CD4-positive, alpha-beta memory T cell (primary cell): ENCODE measurements around the gene ARID5B. TPM values are rescaled to one million over a fixed set of nuclear protein-coding genes. Genes with fewer than 3 reads are reported as not detected.
A peak's percentile ranks its signal among the peaks of the same experiment; 100 is the strongest.

Source experiments
- CTCF ChIA-PET: fragments of 350-600 bp; sonication (Branson Sonifier 250); formaldehyde crosslinking; loops from one replicate; lab custom pipeline; 2021; ENCODE audit warnings: inconsistent platforms; ENCODE audit not compliant: partially characterized antibody; lab: Charles Lee
- POLR2A ChIA-PET: fragments of 350-600 bp; sonication (Branson Sonifier 250); formaldehyde crosslinking; loops from one replicate; lab custom pipeline; 2021; ENCODE audit not compliant: partially characterized antibody; lab: Charles Lee
- DNase-seq, 5 donors: peaks; one replicate each; pipeline versions ENCODE4 v3.0.0 to v3.0.0-alpha.2; 2020 to 2022; ENCODE audit warnings: mixed read lengths in 1 of 5
- H3K27ac ChIP-seq: one replicate; pipeline ENCODE4 v1.7.0; 2013; ENCODE audit warnings: low read depth, low read length
- H3K27me3 ChIP-seq: 2 replicates; pipeline ENCODE4 v1.7.0; 2013; ENCODE audit warnings: mild to moderate bottlenecking, low read length, moderate library complexity; ENCODE audit not compliant: insufficient read depth
- H3K36me3 ChIP-seq: 2 replicates; pipeline ENCODE4 v1.7.0; 2013; ENCODE audit warnings: mild to moderate bottlenecking, low read length, moderate library complexity; ENCODE audit not compliant: insufficient read depth
- H3K4me1 ChIP-seq: 2 replicates; pipeline ENCODE4 v1.7.0; 2013; ENCODE audit warnings: mild to moderate bottlenecking, low read length, moderate library complexity; ENCODE audit not compliant: insufficient read depth
- H3K4me3 ChIP-seq, 2 donors: one replicate each; pipeline ENCODE4 v1.7.0; 2013; ENCODE audit warnings: low read length in 2 of 2, mild to moderate bottlenecking in 1 of 2
- H3K9me3 ChIP-seq, 2 donors: one replicate each; pipeline ENCODE4 v1.7.0; 2013; ENCODE audit warnings: low read length in 2 of 2, control low read depth in 1 of 2; ENCODE audit not compliant: control insufficient read depth in 1 of 2
- H3K27ac Mint-ChIP-seq, 7 donors: one replicate each; pipeline ENCODE4 v1.8.0; 2020 to 2021; ENCODE audit warnings: mixed read lengths in 7 of 7, mild to moderate bottlenecking in 6 of 7, inconsistent platforms in 3 of 7, moderate library complexity in 3 of 7
- H3K27me3 Mint-ChIP-seq, 2 donors: one replicate each; pipeline ENCODE4 v1.8.0; 2020 to 2021; ENCODE audit warnings: mixed read lengths in 2 of 2
- H3K36me3 Mint-ChIP-seq, 2 donors: one replicate each; pipeline ENCODE4 v1.8.0; 2020 to 2021; ENCODE audit warnings: mixed read lengths in 2 of 2, inconsistent platforms in 1 of 2, mild to moderate bottlenecking in 1 of 2
- H3K4me1 Mint-ChIP-seq, 4 donors: one replicate each; pipeline ENCODE4 v1.8.0; 2020 to 2021; ENCODE audit warnings: mixed read lengths in 4 of 4, mild to moderate bottlenecking in 1 of 4
- H3K4me3 Mint-ChIP-seq, 8 donors: one replicate each; pipeline ENCODE4 v1.8.0; 2020 to 2021; ENCODE audit warnings: mixed read lengths in 8 of 8, mild to moderate bottlenecking in 7 of 8, moderate library complexity in 6 of 8, inconsistent platforms in 3 of 8
- H3K9me3 Mint-ChIP-seq, 8 donors: one replicate each; pipeline ENCODE4 v1.8.0; 2020 to 2021; ENCODE audit warnings: mixed read lengths in 8 of 8, mild to moderate bottlenecking in 5 of 8, inconsistent platforms in 3 of 8, moderate library complexity in 1 of 8
- intact Hi-C: fragments of 100-400 bp; cut with micrococcal nuclease; formaldehyde crosslinking; loops from one replicate; pipeline ENCODE4 v1.15.1; 2023
- polyA plus RNA-seq, 2 donors: library from polyadenylated mRNA; unstranded; fragments of 300-500 nt; fragmentation: Illumina TruSeq; gene quantifications; one replicate each; pipeline ENCODE4 v1.2.3, GENCODE V29; 2021
- total RNA-seq, 2 experiments: library from RNA; stranded (reverse); gene quantifications; one replicate each; pipeline ENCODE4 v1.2.3, GENCODE V29; 2021

The ARID5B gene
- total and polyA plus RNA-seq, 4 experiments from 2014 or later = 30.9 to 49.6 (median 41.9) TPM

GRCh38 chr10:62019685-62020359 lies 118.3 kb downstream of the ARID5B start:
- Histone ChIP-seq H3K27ac (no peak overlapping the region), H3K4me1 (peaks cover 74% of the 10 kb centered on the region), H3K36me3 (no peaks in the 10 kb centered on the region), H3K27me3 (no peaks in the 10 kb centered on the region), H3K4me3 (no peak overlapping the region), H3K9me3 (no peaks in the 10 kb centered on the region)
- ChIA-PET POLR2A (interaction anchor here (0.8 to 4.0 kb wide), 10 partner anchors 12 to 120 kb away, joined by 3 to 15 read pairs (median 4); no protein-coding TSS in a partner anchor), CTCF (interaction anchor here (1.0 to 10.8 kb wide), 5 partner anchors 18 to 225 kb away, joined by 3 to 76 read pairs (median 6); no protein-coding TSS in a partner anchor)
- intact Hi-C loops = loop anchor here (1.0 to 5.0 kb wide), 3 partner anchors 15 to 33 kb away; no protein-coding TSS in a partner anchor
- Mint-ChIP-seq H3K27me3 (no peaks in the 10 kb centered on the region), H3K27ac (peak overlapping the region in 4 of 7 donors; percentile 36 to 61 (median 40)), H3K36me3 (peaks cover 8% of the 10 kb centered on the region in 2 donors), H3K4me1 (peaks cover 48 to 88% (median 69%) of the 10 kb centered on the region in 4 donors), H3K4me3 (peak overlapping the region in 6 of 8 donors; percentile 5 to 66 (median 18)), H3K9me3 (peaks cover 0 to 2% (median 0%) of the 10 kb centered on the region in 8 donors)
- no peak for DNase-seq

GRCh38 chr10:62021128-62021665 lies 119.7 kb downstream of the ARID5B start:
- no peaks in the 10 kb centered on the region for H3K36me3 ChIP-seq
- Mint-ChIP-seq H3K36me3 (peaks cover 8 to 12% of the 10 kb centered on the region in 2 donors), H3K4me3 (peak overlapping the region in 1 of 8 donors; percentile 7), H3K27ac (peak overlapping the region in 2 of 7 donors; percentile 4 to 36), H3K4me1 (peaks cover 57 to 94% (median 77%) of the 10 kb centered on the region in 4 donors), H3K27me3 (no peaks in the 10 kb centered on the region), H3K9me3 (peaks cover 0 to 2% (median 0%) of the 10 kb centered on the region in 8 donors)
- POLR2A ChIA-PET = interaction anchor here (0.6 to 4.0 kb wide), 10 partner anchors 16 to 219 kb away, joined by 3 to 15 read pairs (median 3); no protein-coding TSS in a partner anchor
- H3K27me3 ChIP-seq = no peaks in the 10 kb centered on the region
- CTCF ChIA-PET = interaction anchor here (2.0 to 10.8 kb wide), 3 partner anchors 16 to 125 kb away, joined by 5 to 76 read pairs (median 8); no protein-coding TSS in a partner anchor
- H3K4me1 ChIP-seq = peaks cover 78% of the 10 kb centered on the region
- H3K4me3 ChIP-seq = no peak overlapping the region
- no peak for DNase-seq
- no peaks in the 10 kb centered on the region for H3K9me3 ChIP-seq
- H3K27ac ChIP-seq = no peak overlapping the region
- intact Hi-C loops = loop anchor here (5.0 kb wide), 1 partner anchor 34 kb away; no protein-coding TSS in a partner anchor

- H3K4me3 Mint-ChIP-seq = no peak overlapping the region
- peaks cover 7 to 8% of the 10 kb centered on the region in 2 donors for H3K36me3 Mint-ChIP-seq
- CTCF ChIA-PET = interaction anchor here (0.9 to 10.8 kb wide), 2 partner anchors 9 to 15 kb away, joined by 4 to 76 read pairs; no protein-coding TSS in a partner anchor
- no peaks in the 10 kb centered on the region for H3K9me3 ChIP-seq
- H3K4me1 Mint-ChIP-seq = peaks cover 58 to 93% (median 76%) of the 10 kb centered on the region in 4 donors
- H3K27me3 ChIP-seq = no peaks in the 10 kb centered on the region
- no peak for DNase-seq
- H3K4me1 ChIP-seq = peaks cover 78% of the 10 kb centered on the region
- no peaks in the 10 kb centered on the region for H3K27me3 Mint-ChIP-seq
- POLR2A ChIA-PET = interaction anchor here (0.6 to 1.4 kb wide), 5 partner anchors 10 to 218 kb away, joined by 3 read pairs; no protein-coding TSS in a partner anchor
- no peak overlapping the region for H3K27ac ChIP-seq
- no peak overlapping the region for H3K4me3 ChIP-seq
- intact Hi-C loops = loop anchor here (5.0 kb wide), 1 partner anchor 35 kb away; no protein-coding TSS in a partner anchor
- H3K9me3 Mint-ChIP-seq = peaks cover 0 to 2% (median 0%) of the 10 kb centered on the region in 8 donors
- no peaks in the 10 kb centered on the region for H3K36me3 ChIP-seq
- peak overlapping the region in 6 of 7 donors; percentile 3 to 85 (median 26) for H3K27ac Mint-ChIP-seq
Observed at GRCh38 chr10:62021978-62022802, 120.7 kb downstream of the ARID5B start.

GRCh38 chr10:62022830-62023229 lies 121.3 kb downstream of the ARID5B start:
- Mint-ChIP-seq H3K4me3 (peak overlapping the region in 3 of 8 donors; percentile 3 to 26 (median 18)), H3K36me3 (peaks cover 7 to 11% of the 10 kb centered on the region in 2 donors), H3K4me1 (peaks cover 57 to 90% (median 74%) of the 10 kb centered on the region in 4 donors), H3K9me3 (peaks cover 0 to 2% (median 0%) of the 10 kb centered on the region in 8 donors), H3K27ac (peak overlapping the region in 6 of 7 donors; percentile 3 to 85 (median 58)), H3K27me3 (no peaks in the 10 kb centered on the region)
- no peak overlapping the region for H3K27ac ChIP-seq
- POLR2A ChIA-PET = interaction anchor here (0.8 to 1.4 kb wide), 4 partner anchors 11 to 31 kb away, joined by 3 to 4 read pairs (median 4); no protein-coding TSS in a partner anchor
- intact Hi-C loops = loop anchor here (5.0 kb wide), 1 partner anchor 36 kb away; no protein-coding TSS in a partner anchor
- no peaks in the 10 kb centered on the region for H3K36me3 ChIP-seq
- peaks cover 78% of the 10 kb centered on the region for H3K4me1 ChIP-seq
- CTCF ChIA-PET = interaction anchor here (0.9 to 10.8 kb wide), 3 partner anchors 9 to 126 kb away, joined by 4 to 76 read pairs (median 4); no protein-coding TSS in a partner anchor
- no peaks in the 10 kb centered on the region for H3K27me3 ChIP-seq
- H3K4me3 ChIP-seq = no peak overlapping the region
- DNase-seq = no peak
- no peaks in the 10 kb centered on the region for H3K9me3 ChIP-seq

- no peaks in the 10 kb centered on the region for H3K27me3 ChIP-seq
- H3K9me3 ChIP-seq = no peaks in the 10 kb centered on the region
- peaks cover 74% of the 10 kb centered on the region for H3K4me1 ChIP-seq
- H3K9me3 Mint-ChIP-seq = peaks cover 0 to 2% (median 0%) of the 10 kb centered on the region in 8 donors
- peak overlapping the region in 3 of 7 donors; percentile 3 to 81 (median 10) for H3K27ac Mint-ChIP-seq
- H3K4me3 Mint-ChIP-seq = peak overlapping the region in 1 of 8 donors; percentile 18
- intact Hi-C loops = loop anchor here (5.0 kb wide), 1 partner anchor 36 kb away; no protein-coding TSS in a partner anchor
- ChIA-PET POLR2A (interaction anchor here (0.8 to 1.6 kb wide), 4 partner anchors 12 to 160 kb away, joined by 3 to 5 read pairs (median 4); no protein-coding TSS in a partner anchor), CTCF (interaction anchor here (0.8 to 10.8 kb wide), 4 partner anchors 8 to 127 kb away, joined by 3 to 76 read pairs (median 4); no protein-coding TSS in a partner anchor)
- H3K4me3 ChIP-seq = no peak overlapping the region
- H3K36me3 Mint-ChIP-seq = peaks cover 10 to 12% of the 10 kb centered on the region in 2 donors
- no peak overlapping the region for H3K27ac ChIP-seq
- no peak for DNase-seq
- H3K27me3 Mint-ChIP-seq = no peaks in the 10 kb centered on the region
- H3K36me3 ChIP-seq = no peaks in the 10 kb centered on the region
- peaks cover 58 to 90% (median 73%) of the 10 kb centered on the region in 4 donors for H3K4me1 Mint-ChIP-seq
Observed at GRCh38 chr10:62023329-62023728, 121.8 kb downstream of the ARID5B start.
